Right lobe of liver (tissue), 4 donors: Measurements from ENCODE around the gene RIOK1.

Experiments
- POLR2A ChIP-seq: fragments of 450-650 bp; IDR thresholded peaks from one replicate; pipeline ENCODE4 v1.6.1; 2017; ENCODE audit warnings: antibody characterized with exemption, mild to moderate bottlenecking
- TF ChIP-seq, protein P1 (sequence below), 4 donors: fragments of 200-600 bp in 3 of 4; fragments of 450-650 bp in 1 of 4; IDR thresholded peaks; one replicate each; pipeline versions ENCODE4 v1.5.1 to v1.8.0; 2016 to 2022; ENCODE audit warnings: antibody characterized with exemption in 4 of 4, mild to moderate bottlenecking in 2 of 4
- donor health status: DM: no; HTN: no; CAD: no.
- donor health status: DM: no; HTN: no; CAD: no.
- donor health status: DM: no; HTN: yes; CAD: no.

DNA sequence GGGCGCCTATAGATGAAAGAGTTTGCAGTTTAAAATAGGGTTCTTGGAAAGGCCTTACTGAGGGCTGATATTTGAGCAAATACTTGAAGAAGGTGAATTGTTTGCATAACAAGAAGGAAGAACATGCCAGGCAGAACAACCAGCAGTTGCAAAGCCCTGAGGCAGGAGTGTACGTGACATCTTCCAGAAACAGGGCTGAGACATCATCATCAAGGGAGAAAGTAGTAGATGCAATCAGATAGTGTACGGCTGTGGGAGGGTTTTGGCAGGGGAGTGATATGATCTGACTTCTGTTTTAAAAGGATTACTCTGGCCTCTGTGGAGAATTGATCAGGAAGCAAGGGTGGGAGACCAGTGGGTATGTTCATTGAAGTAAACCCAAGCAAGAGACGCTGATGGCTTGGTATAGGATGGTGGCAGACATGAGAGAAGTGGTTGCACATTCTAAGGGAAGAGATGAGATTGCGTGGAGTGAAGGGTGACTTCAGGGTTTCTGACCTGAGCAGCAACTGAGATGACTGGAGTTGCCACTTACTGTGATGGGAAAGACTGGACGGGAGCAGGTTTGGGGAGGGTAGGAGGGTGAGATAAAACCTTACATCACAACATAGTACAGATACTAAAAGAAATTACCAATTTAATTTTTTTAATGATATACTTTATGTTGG, 28.8 kb downstream of the RIOK1 start:
- TF ChIP-seq POLR2A = no peak
- TF ChIP-seq, protein P1, sequence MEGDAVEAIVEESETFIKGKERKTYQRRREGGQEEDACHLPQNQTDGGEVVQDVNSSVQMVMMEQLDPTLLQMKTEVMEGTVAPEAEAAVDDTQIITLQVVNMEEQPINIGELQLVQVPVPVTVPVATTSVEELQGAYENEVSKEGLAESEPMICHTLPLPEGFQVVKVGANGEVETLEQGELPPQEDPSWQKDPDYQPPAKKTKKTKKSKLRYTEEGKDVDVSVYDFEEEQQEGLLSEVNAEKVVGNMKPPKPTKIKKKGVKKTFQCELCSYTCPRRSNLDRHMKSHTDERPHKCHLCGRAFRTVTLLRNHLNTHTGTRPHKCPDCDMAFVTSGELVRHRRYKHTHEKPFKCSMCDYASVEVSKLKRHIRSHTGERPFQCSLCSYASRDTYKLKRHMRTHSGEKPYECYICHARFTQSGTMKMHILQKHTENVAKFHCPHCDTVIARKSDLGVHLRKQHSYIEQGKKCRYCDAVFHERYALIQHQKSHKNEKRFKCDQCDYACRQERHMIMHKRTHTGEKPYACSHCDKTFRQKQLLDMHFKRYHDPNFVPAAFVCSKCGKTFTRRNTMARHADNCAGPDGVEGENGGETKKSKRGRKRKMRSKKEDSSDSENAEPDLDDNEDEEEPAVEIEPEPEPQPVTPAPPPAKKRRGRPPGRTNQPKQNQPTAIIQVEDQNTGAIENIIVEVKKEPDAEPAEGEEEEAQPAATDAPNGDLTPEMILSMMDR (IDR thresholded peaks at IDR 0.05) = no peak
